ENCODE results near the gene TENM3.

GRCh38 chr4:182711211-182711610, 468.0 kb downstream of the TENM3 start:
- TF ChIP-seq EZH2 (IDR thresholded peaks at IDR 0.05) = no peak
- no peak for TF ChIP-seq POLR2AphosphoS5 (IDR thresholded peaks at IDR 0.05; ENCODE audit: borderline replicate concordance, low read depth, low read length)
